Gastrocnemius medialis (tissue), 4 donors: ENCODE data around the gene PIWIL4.
A peak's percentile ranks its signal among the peaks of the same experiment; 100 is the strongest.

Experiments used
- POLR2A ChIP-seq, 2 donors: fragments of 450-650 bp; IDR thresholded peaks; one replicate each; pipeline ENCODE4 v1.6.1; 2017; ENCODE audit warnings: antibody characterized with exemption in 2 of 2, mild to moderate bottlenecking in 2 of 2, moderate library complexity in 2 of 2
- TF ChIP-seq, protein P1 (sequence below), 5 experiments: fragments of 450-650 bp in 3 of 5; fragments of 200-600 bp in 2 of 5; sonication (generic) in 2 of 5; IDR thresholded peaks in 4 of 5; conservative IDR thresholded peaks in 1 of 5; 1 replicate in 4 of 5; 2 replicates in 1 of 5; pipeline ENCODE4 v1.5.1; 2016 to 2019; ENCODE audit warnings: antibody characterized with exemption in 5 of 5, mild to moderate bottlenecking in 3 of 5, moderate library complexity in 3 of 5

DNA sequence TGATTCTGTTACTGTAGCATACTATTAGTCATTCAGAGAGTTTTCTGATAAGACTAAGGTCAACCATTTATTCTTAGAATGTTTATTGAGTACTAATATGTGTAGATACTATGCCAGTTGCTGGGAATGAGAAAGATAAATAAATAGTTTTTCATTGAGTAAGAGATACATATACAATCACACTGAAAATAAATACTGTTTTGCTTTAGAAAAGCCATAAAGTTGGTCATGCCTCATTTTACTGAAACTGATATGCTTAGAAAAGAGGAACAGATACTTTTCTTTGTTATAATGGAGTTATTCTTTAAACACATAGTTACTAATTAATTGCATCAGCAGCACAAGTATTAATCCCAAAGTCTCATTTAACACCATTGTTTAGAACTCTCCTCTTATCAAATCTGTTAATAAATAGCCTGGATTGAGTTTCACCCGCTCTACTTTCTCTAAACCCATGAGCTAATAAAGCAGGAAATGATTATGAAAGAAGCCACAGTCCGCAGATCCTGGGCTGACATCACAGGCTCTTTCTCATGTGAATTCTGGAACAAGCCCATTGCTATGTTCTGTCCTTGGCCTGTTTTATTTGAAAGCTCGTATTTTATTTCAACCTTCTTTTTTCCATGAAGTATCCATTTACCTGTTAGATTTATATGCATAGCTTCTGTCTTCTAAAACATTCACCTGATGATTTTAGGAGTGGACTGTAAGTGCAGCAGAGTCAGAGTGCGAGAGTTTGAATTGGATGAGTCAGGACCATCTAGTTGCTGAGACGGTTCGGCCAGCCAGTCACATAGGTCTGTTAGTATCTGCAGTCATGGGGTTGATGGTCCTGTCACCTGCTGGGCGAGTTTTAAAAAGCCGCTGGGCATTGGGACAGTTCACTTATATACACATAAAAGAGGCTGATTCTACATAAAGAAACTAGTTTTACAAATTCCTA is 35.5 kb downstream of the PIWIL4 start:
- TF ChIP-seq, protein P1, sequence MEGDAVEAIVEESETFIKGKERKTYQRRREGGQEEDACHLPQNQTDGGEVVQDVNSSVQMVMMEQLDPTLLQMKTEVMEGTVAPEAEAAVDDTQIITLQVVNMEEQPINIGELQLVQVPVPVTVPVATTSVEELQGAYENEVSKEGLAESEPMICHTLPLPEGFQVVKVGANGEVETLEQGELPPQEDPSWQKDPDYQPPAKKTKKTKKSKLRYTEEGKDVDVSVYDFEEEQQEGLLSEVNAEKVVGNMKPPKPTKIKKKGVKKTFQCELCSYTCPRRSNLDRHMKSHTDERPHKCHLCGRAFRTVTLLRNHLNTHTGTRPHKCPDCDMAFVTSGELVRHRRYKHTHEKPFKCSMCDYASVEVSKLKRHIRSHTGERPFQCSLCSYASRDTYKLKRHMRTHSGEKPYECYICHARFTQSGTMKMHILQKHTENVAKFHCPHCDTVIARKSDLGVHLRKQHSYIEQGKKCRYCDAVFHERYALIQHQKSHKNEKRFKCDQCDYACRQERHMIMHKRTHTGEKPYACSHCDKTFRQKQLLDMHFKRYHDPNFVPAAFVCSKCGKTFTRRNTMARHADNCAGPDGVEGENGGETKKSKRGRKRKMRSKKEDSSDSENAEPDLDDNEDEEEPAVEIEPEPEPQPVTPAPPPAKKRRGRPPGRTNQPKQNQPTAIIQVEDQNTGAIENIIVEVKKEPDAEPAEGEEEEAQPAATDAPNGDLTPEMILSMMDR (IDR thresholded peaks at IDR 0.05 in 4 of 5, conservative IDR thresholded peaks at IDR 0.05 in 1 of 5) = peak in 2 of 5 experiments; percentile 28 to 38
- no peak for TF ChIP-seq POLR2A (IDR thresholded peaks at IDR 0.05)
